CD14-positive monocyte (primary cell): ENCODE results near the gene TARP.
"Not testable (repeated sequence)": the region's sequence is repeated elsewhere in the genome, so short reads cannot be mapped to it uniquely, and the experiment has no call there.

Experiments
- DNase-seq, 3 donors: peaks; one replicate each; pipeline ENCODE4 v3.0.0-alpha.2; 2011 to 2022
- H2AFZ ChIP-seq: 2 replicates; pipeline ENCODE4 v1.6.0; 2012; ENCODE audit warnings: mild to moderate bottlenecking, low read depth, low read length, inconsistent platforms; ENCODE audit not compliant: insufficient read depth, poor library complexity, severe bottlenecking
- H3K27ac ChIP-seq, 2 donors: 1 replicate in 1 of 2; 2 replicates in 1 of 2; pipeline ENCODE4 v1.5.1; 2012 to 2013; ENCODE audit warnings: low read length in 2 of 2, control low read depth in 1 of 2, inconsistent platforms in 1 of 2, low read depth in 1 of 2, mild to moderate bottlenecking in 1 of 2
- H3K27me3 ChIP-seq, 2 donors: one replicate each; pipeline versions ENCODE4 v1.6.0 to v1.6.1; 2011 to 2013; ENCODE audit warnings: low read length in 2 of 2; ENCODE audit not compliant: control insufficient read depth in 2 of 2, insufficient read depth in 2 of 2
- H3K36me3 ChIP-seq, 2 donors: replicated peaks in 1 of 2; 1 replicate in 1 of 2; 2 replicates in 1 of 2; pipeline versions ENCODE4 v1.5.1 to v1.6.1; 2012 to 2013; ENCODE audit warnings: low read length in 2 of 2, control low read depth in 1 of 2, inconsistent platforms in 1 of 2, mild to moderate bottlenecking in 1 of 2; ENCODE audit not compliant: insufficient read depth in 2 of 2, control insufficient read depth in 1 of 2
- H3K4me1 ChIP-seq, 2 donors: 1 replicate in 1 of 2; 2 replicates in 1 of 2; pipeline versions ENCODE4 v1.5.1 to v1.6.1; 2012 to 2013; ENCODE audit warnings: low read length in 2 of 2, control low read depth in 1 of 2, inconsistent platforms in 1 of 2, mild to moderate bottlenecking in 1 of 2, moderate library complexity in 1 of 2; ENCODE audit not compliant: insufficient read depth in 2 of 2, control insufficient read depth in 1 of 2
- H3K4me2 ChIP-seq: replicated peaks from 2 replicates; pipeline ENCODE3; 2012; ENCODE audit warnings: low read length, moderate library complexity, mild to moderate bottlenecking; ENCODE audit not compliant: poor library complexity, severe bottlenecking; ENCODE audit errors: extremely low read depth
- H3K4me3 ChIP-seq, 3 experiments: fragments of 200-600 bp in 1 of 3; sonication (generic) in 1 of 3; replicated peaks in 1 of 3; 1 replicate in 2 of 3; 2 replicates in 1 of 3; pipeline ENCODE4 v1.5.1; 2011 to 2013; ENCODE audit warnings: low read length in 3 of 3, mild to moderate bottlenecking in 3 of 3, control low read depth in 2 of 3, low read depth in 2 of 3, inconsistent platforms in 1 of 3, moderate library complexity in 1 of 3
- H3K79me2 ChIP-seq: 2 replicates; pipeline ENCODE4 v1.6.0; 2012; ENCODE audit warnings: mild to moderate bottlenecking, control low read depth, inconsistent platforms, low read length, moderate library complexity; ENCODE audit not compliant: insufficient read depth
- H3K9ac ChIP-seq: 2 replicates; pipeline ENCODE4 v1.6.0; 2017; ENCODE audit warnings: low read length, mild to moderate bottlenecking; ENCODE audit not compliant: insufficient read depth, poor library complexity, severe bottlenecking
- H3K9me3 ChIP-seq, 2 donors: replicated peaks in 1 of 2; 1 replicate in 1 of 2; 2 replicates in 1 of 2; pipeline versions ENCODE4 v1.5.1 to v1.6.1; 2012 to 2013; ENCODE audit warnings: low read length in 2 of 2, control low read depth in 1 of 2; ENCODE audit not compliant: control insufficient read depth in 1 of 2, insufficient read depth in 1 of 2
- H4K20me1 ChIP-seq: 2 replicates; pipeline ENCODE4 v1.6.0; 2012; ENCODE audit warnings: mild to moderate bottlenecking, low read length, control low read depth, moderate library complexity; ENCODE audit not compliant: insufficient read depth
- H3K27ac Mint-ChIP-seq, 7 donors: one replicate each; pipeline ENCODE4 v1.8.0; 2020; ENCODE audit warnings: mild to moderate bottlenecking in 7 of 7, mixed read lengths in 7 of 7, moderate library complexity in 6 of 7, inconsistent platforms in 2 of 7
- H3K27me3 Mint-ChIP-seq, 3 donors: one replicate each; pipeline ENCODE4 v1.8.0; 2021 to 2022; ENCODE audit warnings: low read depth in 3 of 3, mild to moderate bottlenecking in 3 of 3, mixed read lengths in 3 of 3, moderate library complexity in 3 of 3, inconsistent platforms in 1 of 3
- H3K36me3 Mint-ChIP-seq, 2 donors: one replicate each; pipeline ENCODE4 v1.8.0; 2020; ENCODE audit warnings: mixed read lengths in 2 of 2, inconsistent platforms in 1 of 2, mild to moderate bottlenecking in 1 of 2
- H3K4me1 Mint-ChIP-seq: one replicate; pipeline ENCODE4 v1.8.0; 2020; ENCODE audit warnings: mild to moderate bottlenecking, mixed read lengths
- H3K4me3 Mint-ChIP-seq, 2 donors: one replicate each; pipeline ENCODE4 v1.8.0; 2020; ENCODE audit warnings: mild to moderate bottlenecking in 2 of 2, mixed read lengths in 2 of 2, moderate library complexity in 1 of 2
- H3K9me3 Mint-ChIP-seq, 7 donors: one replicate each; pipeline ENCODE4 v1.8.0; 2020 to 2022; ENCODE audit warnings: mixed read lengths in 7 of 7, mild to moderate bottlenecking in 6 of 7, moderate library complexity in 6 of 7, inconsistent platforms in 2 of 7
- CTCF ChIP-seq: fragments of 200-600 bp; IDR thresholded peaks from one replicate; pipeline ENCODE4 v1.8.0; 2022; ENCODE audit warnings: antibody characterized with exemption, mild to moderate bottlenecking
- WGBS: methylation state at CpG from one replicate; pipeline ENCODE4 v1.1.5; 2013; ENCODE audit warnings: missing lambda C conversion rate; ENCODE audit not compliant: insufficient coverage; 5-methylcytosine and 5-hydroxymethylcytosine counted together
- intact Hi-C, 2 donors: fragments of 100-400 bp; cut with micrococcal nuclease; formaldehyde crosslinking; loops; one replicate each; pipeline versions ENCODE4 v1.15.0 to v1.15.1; 2023

The TARP gene

GRCh38 chr7:38274927-38275620 lies 1.6 kb upstream of the TARP start:
- H3K4me2 ChIP-seq, result no peak overlapping the region
- H2AFZ ChIP-seq, result no peak overlapping the region
- H3K27ac Mint-ChIP-seq, result peak overlapping the region; percentile 76 to 90 (median 82)
- intact Hi-C loops, result no loop called here
- no peak overlapping the region for H3K9ac ChIP-seq
- peak overlapping the region in 1 of 2 donors; percentile 74 for H3K27ac ChIP-seq
- H3K36me3 ChIP-seq, result no peaks in the 10 kb centered on the region
- H3K4me3 Mint-ChIP-seq, result no peak overlapping the region
- peak in 1 of 3 donors; percentile 8 for DNase-seq
- no CpG with 5 or more reads among the region's 3 CpGs for WGBS
- no peaks in the 10 kb centered on the region for H3K9me3 Mint-ChIP-seq
- H3K27me3 Mint-ChIP-seq, result no peaks in the 10 kb centered on the region
- TF ChIP-seq CTCF, result no peak
- H3K79me2 ChIP-seq, result peaks cover 78% of the 10 kb centered on the region
- peaks cover 29 to 62% of the 10 kb centered on the region in 2 donors for H3K4me1 ChIP-seq
- no peak overlapping the region for H3K4me3 ChIP-seq
- H3K27me3 ChIP-seq, result no peaks in the 10 kb centered on the region
- H4K20me1 ChIP-seq, result no peaks in the 10 kb centered on the region
- peaks cover 50% of the 10 kb centered on the region for H3K4me1 Mint-ChIP-seq
- no peaks in the 10 kb centered on the region for H3K9me3 ChIP-seq
- H3K36me3 Mint-ChIP-seq, result no peaks in the 10 kb centered on the region

- Histone ChIP-seq H3K79me2 (peaks cover 83% of the 10 kb centered on the region), H2AFZ (peak overlapping the region; percentile 59), H3K27ac (peak overlapping the region; percentile 28 to 74), H4K20me1 (no peaks in the 10 kb centered on the region), H3K4me2 (peak overlapping the region; percentile 58), H3K4me1 (peaks cover 29 to 62% of the 10 kb centered on the region in 2 donors), H3K27me3 (no peaks in the 10 kb centered on the region), H3K9ac (no peak overlapping the region), H3K36me3 (no peaks in the 10 kb centered on the region), H3K4me3 (peak overlapping the region; percentile 3 to 44 (median 8)), H3K9me3 (no peaks in the 10 kb centered on the region)
- H3K36me3 Mint-ChIP-seq, result no peaks in the 10 kb centered on the region
- H3K9me3 Mint-ChIP-seq, result no peaks in the 10 kb centered on the region
- no CpG with 5 or more reads among the region's 4 CpGs for WGBS
- peaks cover 51% of the 10 kb centered on the region for H3K4me1 Mint-ChIP-seq
- peak; percentile 54 to 85 (median 69) for DNase-seq
- H3K4me3 Mint-ChIP-seq, result peak overlapping the region; percentile 42 to 45
- peak overlapping the region; percentile 74 to 90 (median 80) for H3K27ac Mint-ChIP-seq
- no peaks in the 10 kb centered on the region for H3K27me3 Mint-ChIP-seq
- intact Hi-C loops, result no loop called here
- no peak for TF ChIP-seq CTCF
Measured at GRCh38 chr7:38274486-38274885, 1.1 kb upstream of the TARP start.

GRCh38 chr7:38270405-38270804 lies 3.0 kb downstream of the TARP start:
- H3K36me3 Mint-ChIP-seq, H3K4me3 Mint-ChIP-seq, H3K4me3 ChIP-seq, H3K27me3 Mint-ChIP-seq, H3K36me3 ChIP-seq, intact Hi-C loops, H3K9me3 Mint-ChIP-seq, DNase-seq, H3K9ac ChIP-seq, H4K20me1 ChIP-seq, H3K4me2 ChIP-seq, H2AFZ ChIP-seq, H3K9me3 ChIP-seq, H3K27ac Mint-ChIP-seq, H3K27ac ChIP-seq, H3K27me3 ChIP-seq: not testable (repeated sequence)
- Histone ChIP-seq H3K79me2 (peaks cover 90% of the 10 kb centered on the region), H3K4me1 (peaks cover 14 to 32% of the 10 kb centered on the region in 2 donors)
- peaks cover 36% of the 10 kb centered on the region for H3K4me1 Mint-ChIP-seq
- no CpG with 5 or more reads among the region's 2 CpGs for WGBS
